GM12878 (cell line): Measurements from ENCODE around the gene ANKRD23. TPM values are rescaled to one million over a fixed set of nuclear protein-coding genes. Genes with fewer than 3 reads are reported as not detected.

Experiments used
- CBX5 ChIP-seq: sonication (generic); IDR thresholded peaks from 2 replicates; pipeline ENCODE4 v1.6.1; 2016; ENCODE audit warnings: low read depth, moderate library complexity, mild to moderate bottlenecking, inconsistent platforms
- CHD4 ChIP-seq: fragments of 200-600 bp; sonication (generic); IDR thresholded peaks from 2 replicates; pipeline ENCODE4 v1.6.1; 2016; ENCODE audit warnings: mild to moderate bottlenecking
- CUX1 ChIP-seq: IDR thresholded peaks from 2 replicates; pipeline ENCODE4 v1.6.1; 2012; ENCODE audit warnings: improper control_type of control experiment, low read depth, low read length; ENCODE audit not compliant: insufficient replicate concordance
- EGR1 ChIP-seq, 2 experiments: IDR thresholded peaks; 1 replicate in 1 of 2; 2 replicates in 1 of 2; pipeline ENCODE4 v1.6.1; 2011 to 2012; ENCODE audit warnings: low read depth in 2 of 2, low read length in 2 of 2, borderline replicate concordance in 1 of 2, mild to moderate bottlenecking in 1 of 2, moderate library complexity in 1 of 2
- EP300 ChIP-seq, 2 experiments: fragments of 150-350 bp in 1 of 2; IDR thresholded peaks; 2 replicates each; pipeline ENCODE4 v1.6.1; 2011 to 2012; ENCODE audit warnings: low read depth in 2 of 2, low read length in 2 of 2, borderline replicate concordance in 1 of 2, improper control_type of control experiment in 1 of 2, inconsistent platforms in 1 of 2; ENCODE audit not compliant: control insufficient read depth in 1 of 2
- HCFC1 ChIP-seq: fragments of 150-350 bp; IDR thresholded peaks from 2 replicates; pipeline ENCODE4 v1.6.1; 2014; ENCODE audit warnings: low read length
- HSF1 ChIP-seq: fragments of 150-350 bp; IDR thresholded peaks from 2 replicates; pipeline ENCODE4 v1.6.1; 2014; ENCODE audit warnings: mild to moderate bottlenecking, low read depth, low read length
- IKZF1 ChIP-seq: fragments of 450-650 bp; conservative IDR thresholded peaks from 2 replicates; pipeline ENCODE4 v1.6.1; 2017; ENCODE audit warnings: antibody characterized with exemption, mild to moderate bottlenecking
- MLLT1 ChIP-seq: fragments of 450-650 bp; IDR thresholded peaks from 2 replicates; pipeline ENCODE4 v1.6.1; 2016; ENCODE audit warnings: mild to moderate bottlenecking
- TBL1XR1 ChIP-seq: IDR thresholded peaks from 2 replicates; pipeline ENCODE4 v1.6.1; 2012; ENCODE audit warnings: low read depth, low read length, improper control_type of control experiment
- TCF12 ChIP-seq: IDR thresholded peaks from 2 replicates; pipeline ENCODE4 v1.6.1; 2011; ENCODE audit warnings: low read depth, mild to moderate bottlenecking, low read length
- YY1 ChIP-seq: IDR thresholded peaks from 2 replicates; pipeline ENCODE4 v1.6.1; 2011; ENCODE audit warnings: low read depth, mild to moderate bottlenecking, low read length
- polyA plus RNA-seq, 11 experiments: library from polyadenylated mRNA; depleted of rRNA in 4 of 11; unstranded in 6 of 11; stranded (reverse) in 5 of 11; fragments of >200 nt; fragmentation: Nextera tagmentation in 4 of 11; fragmentation: Illumina TruSeq in 1 of 11; extraction: Ambion mirVana in 4 of 11; extraction: Trizol in 1 of 11; gene quantifications; 1 replicate in 1 of 11; 2 replicates in 10 of 11; pipeline versions ENCODE4 v1.2.1 to v1.2.3, GENCODE V29; 2011 to 2016; ENCODE audit warnings: inconsistent platforms in 2 of 11, missing spikeins in 2 of 11, low read depth in 1 of 11
- total RNA-seq, 4 experiments: library from RNA; depleted of rRNA in 3 of 4; stranded (reverse); fragments of >200 nt in 3 of 4; fragmentation: Illumina TruSeq in 1 of 4; extraction: Trizol in 1 of 4; gene quantifications; 2 replicates each; pipeline versions ENCODE4 v1.2.1 to v1.2.3, GENCODE V29; 2013 to 2021
- TF ChIP-seq, protein P1 (sequence below): fragments of 450-650 bp; IDR thresholded peaks from 2 replicates; pipeline ENCODE4 v1.6.1; 2017; ENCODE audit warnings: antibody characterized with exemption, mild to moderate bottlenecking, moderate library complexity

The ANKRD23 gene
- total and polyA plus RNA-seq, 10 of the 15 experiments (the other 5 are each of a cell fraction or from before 2014, with no cell fraction given) = 0.34 to 5.3 (median 2.7) TPM

DNA sequence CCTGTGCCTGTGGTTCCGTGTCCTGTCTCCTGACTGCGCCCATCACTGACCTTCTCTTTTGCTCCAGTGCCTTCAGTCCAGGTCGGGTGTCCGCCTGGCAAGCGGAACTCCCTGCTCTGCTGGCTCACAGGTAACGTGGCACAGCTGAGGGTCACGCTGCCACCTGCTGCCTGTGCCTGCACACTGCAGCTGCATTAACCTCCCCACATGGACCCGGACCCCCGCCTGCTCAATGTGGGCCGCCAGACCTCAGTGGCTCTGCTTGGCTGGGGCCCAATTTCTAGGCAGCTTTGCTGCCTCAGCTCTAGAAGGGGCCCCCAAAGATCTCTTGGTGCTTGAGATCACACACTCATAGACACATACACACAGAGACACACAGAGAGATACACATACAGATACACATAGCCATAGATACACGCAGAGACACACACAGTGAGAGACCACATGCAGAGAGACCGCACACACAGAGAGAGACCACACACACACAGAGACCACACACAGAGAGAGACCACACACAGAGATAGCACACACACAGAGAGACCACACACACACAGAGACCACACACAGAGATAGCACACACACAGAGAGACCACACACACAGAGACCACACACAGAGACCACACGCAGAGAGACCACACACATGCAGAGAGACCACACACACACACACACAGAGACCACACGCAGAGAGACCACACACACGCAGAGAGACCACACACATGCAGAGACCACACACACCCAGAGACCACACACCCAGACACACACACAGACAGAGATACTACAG, 42.6 kb downstream of the ANKRD23 start (continued):
- no peak for TF ChIP-seq EP300 (IDR thresholded peaks at IDR 0.05; ENCODE audit: borderline replicate concordance in 1 of 2, control insufficient read depth in 1 of 2, low read depth in 2 of 2, low read length in 2 of 2)
- TF ChIP-seq IKZF1 = no peak
- no peak for TF ChIP-seq CBX5
- TF ChIP-seq EGR1 (IDR thresholded peaks at IDR 0.05; ENCODE audit: borderline replicate concordance in 1 of 2, low read depth in 2 of 2, low read length in 2 of 2) = no peak
- no peak for TF ChIP-seq TBL1XR1
- TF ChIP-seq TCF12 = 0 out of 2 replicates have a peak, but pooled peaks have one; percentile 35
- no peak for TF ChIP-seq HCFC1
- TF ChIP-seq CUX1 = no peak
- TF ChIP-seq YY1 = peak; percentile 67; the same call in 1 of the 2 replicates
- no peak for TF ChIP-seq CHD4
- TF ChIP-seq, protein P1, sequence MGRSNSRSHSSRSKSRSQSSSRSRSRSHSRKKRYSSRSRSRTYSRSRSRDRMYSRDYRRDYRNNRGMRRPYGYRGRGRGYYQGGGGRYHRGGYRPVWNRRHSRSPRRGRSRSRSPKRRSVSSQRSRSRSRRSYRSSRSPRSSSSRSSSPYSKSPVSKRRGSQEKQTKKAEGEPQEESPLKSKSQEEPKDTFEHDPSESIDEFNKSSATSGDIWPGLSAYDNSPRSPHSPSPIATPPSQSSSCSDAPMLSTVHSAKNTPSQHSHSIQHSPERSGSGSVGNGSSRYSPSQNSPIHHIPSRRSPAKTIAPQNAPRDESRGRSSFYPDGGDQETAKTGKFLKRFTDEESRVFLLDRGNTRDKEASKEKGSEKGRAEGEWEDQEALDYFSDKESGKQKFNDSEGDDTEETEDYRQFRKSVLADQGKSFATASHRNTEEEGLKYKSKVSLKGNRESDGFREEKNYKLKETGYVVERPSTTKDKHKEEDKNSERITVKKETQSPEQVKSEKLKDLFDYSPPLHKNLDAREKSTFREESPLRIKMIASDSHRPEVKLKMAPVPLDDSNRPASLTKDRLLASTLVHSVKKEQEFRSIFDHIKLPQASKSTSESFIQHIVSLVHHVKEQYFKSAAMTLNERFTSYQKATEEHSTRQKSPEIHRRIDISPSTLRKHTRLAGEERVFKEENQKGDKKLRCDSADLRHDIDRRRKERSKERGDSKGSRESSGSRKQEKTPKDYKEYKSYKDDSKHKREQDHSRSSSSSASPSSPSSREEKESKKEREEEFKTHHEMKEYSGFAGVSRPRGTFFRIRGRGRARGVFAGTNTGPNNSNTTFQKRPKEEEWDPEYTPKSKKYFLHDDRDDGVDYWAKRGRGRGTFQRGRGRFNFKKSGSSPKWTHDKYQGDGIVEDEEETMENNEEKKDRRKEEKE = no peak
- no peak for TF ChIP-seq HSF1
- TF ChIP-seq MLLT1 = peak; percentile 43; the same call in 1 of the 2 replicates
